ENCODE measurements around the gene CYB561D2.

GRCh38 chr3:50350213-50350526 lies 492 bp upstream of the CYB561D2 start:
- TF ChIP-seq, protein P1, sequence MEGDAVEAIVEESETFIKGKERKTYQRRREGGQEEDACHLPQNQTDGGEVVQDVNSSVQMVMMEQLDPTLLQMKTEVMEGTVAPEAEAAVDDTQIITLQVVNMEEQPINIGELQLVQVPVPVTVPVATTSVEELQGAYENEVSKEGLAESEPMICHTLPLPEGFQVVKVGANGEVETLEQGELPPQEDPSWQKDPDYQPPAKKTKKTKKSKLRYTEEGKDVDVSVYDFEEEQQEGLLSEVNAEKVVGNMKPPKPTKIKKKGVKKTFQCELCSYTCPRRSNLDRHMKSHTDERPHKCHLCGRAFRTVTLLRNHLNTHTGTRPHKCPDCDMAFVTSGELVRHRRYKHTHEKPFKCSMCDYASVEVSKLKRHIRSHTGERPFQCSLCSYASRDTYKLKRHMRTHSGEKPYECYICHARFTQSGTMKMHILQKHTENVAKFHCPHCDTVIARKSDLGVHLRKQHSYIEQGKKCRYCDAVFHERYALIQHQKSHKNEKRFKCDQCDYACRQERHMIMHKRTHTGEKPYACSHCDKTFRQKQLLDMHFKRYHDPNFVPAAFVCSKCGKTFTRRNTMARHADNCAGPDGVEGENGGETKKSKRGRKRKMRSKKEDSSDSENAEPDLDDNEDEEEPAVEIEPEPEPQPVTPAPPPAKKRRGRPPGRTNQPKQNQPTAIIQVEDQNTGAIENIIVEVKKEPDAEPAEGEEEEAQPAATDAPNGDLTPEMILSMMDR (IDR thresholded peaks at IDR 0.05): no peak
- no peak for TF ChIP-seq POLR2A (IDR thresholded peaks at IDR 0.05)

All from vagina (tissue), 2 donors.